H9 (cell line): ENCODE measurements around the gene FBLN2. TPM values are rescaled to one million over a fixed set of nuclear protein-coding genes. Genes with fewer than 3 reads are reported as not detected.
A peak's percentile ranks its signal among the peaks of the same experiment; 100 is the strongest.

Experiments used
- DNase-seq: peaks from one replicate; pipeline ENCODE4 v3.0.0-alpha.2; 2017
- H2AFZ ChIP-seq: one replicate; pipeline ENCODE4 v1.6.1; 2013; ENCODE audit warnings: mild to moderate bottlenecking, low read length, control low read depth, moderate library complexity
- H2AK5ac ChIP-seq: 2 replicates; pipeline ENCODE4 v1.6.1; 2013; ENCODE audit warnings: low read length, control low read depth, mixed read lengths; ENCODE audit not compliant: insufficient read length
- H2BK120ac ChIP-seq: one replicate; pipeline ENCODE4 v1.6.1; 2013; ENCODE audit warnings: low read depth, mild to moderate bottlenecking, low read length, control low read depth, inconsistent platforms; ENCODE audit not compliant: poor library complexity, severe bottlenecking
- H2BK12ac ChIP-seq: 2 replicates; pipeline ENCODE4 v1.6.1; 2013; ENCODE audit warnings: low read length, control low read depth, mixed read lengths, low read depth; ENCODE audit not compliant: insufficient read length
- H2BK15ac ChIP-seq: 2 replicates; pipeline ENCODE4 v1.6.1; 2013; ENCODE audit warnings: low read depth, low read length, control low read depth
- H2BK20ac ChIP-seq: one replicate; pipeline ENCODE4 v1.6.1; 2013; ENCODE audit warnings: low read depth, mild to moderate bottlenecking, low read length, control low read depth, inconsistent platforms; ENCODE audit not compliant: poor library complexity, severe bottlenecking
- H2BK5ac ChIP-seq: 2 replicates; pipeline ENCODE4 v1.6.1; 2013; ENCODE audit warnings: low read length, control low read depth, mixed read lengths; ENCODE audit not compliant: insufficient read length
- H3K14ac ChIP-seq: 2 replicates; pipeline ENCODE4 v1.6.1; 2013; ENCODE audit warnings: low read length, control low read depth; ENCODE audit not compliant: insufficient read depth
- H3K18ac ChIP-seq: 2 replicates; pipeline ENCODE4 v1.6.1; 2013; ENCODE audit warnings: low read depth, mild to moderate bottlenecking, mixed read lengths, low read length, control low read depth; ENCODE audit not compliant: insufficient read length
- H3K23ac ChIP-seq: 2 replicates; pipeline ENCODE4 v1.6.1; 2013; ENCODE audit warnings: low read length, control low read depth, mixed read lengths, low read depth; ENCODE audit not compliant: insufficient read length
- H3K23me2 ChIP-seq: 2 replicates; pipeline ENCODE4 v1.6.1; 2013; ENCODE audit warnings: low read depth, mild to moderate bottlenecking, mixed read lengths, low read length, control low read depth; ENCODE audit not compliant: insufficient read length, poor library complexity, severe bottlenecking
- H3K27ac ChIP-seq: 2 replicates; pipeline ENCODE4 v1.5.1; 2013; ENCODE audit warnings: low read length, control low read depth, mixed read lengths, low read depth; ENCODE audit not compliant: insufficient read length
- H3K27me3 ChIP-seq: 2 replicates; pipeline ENCODE4 v1.6.1; 2013; ENCODE audit warnings: low read length, control low read depth, inconsistent platforms; ENCODE audit not compliant: insufficient read depth
- H3K4ac ChIP-seq: 2 replicates; pipeline ENCODE4 v1.6.1; 2013; ENCODE audit warnings: low read depth, mild to moderate bottlenecking, control low read depth, inconsistent platforms, low read length, moderate library complexity
- H3K4me1 ChIP-seq: 2 replicates; pipeline ENCODE4 v1.6.1; 2013; ENCODE audit warnings: low read length, control low read depth, inconsistent platforms; ENCODE audit not compliant: insufficient read depth
- H3K4me2 ChIP-seq: 2 replicates; pipeline ENCODE4 v1.6.1; 2013; ENCODE audit warnings: low read length, control low read depth, mixed read lengths; ENCODE audit not compliant: insufficient read length, insufficient read depth
- H3K56ac ChIP-seq: 2 replicates; pipeline ENCODE4 v1.6.1; 2013; ENCODE audit warnings: low read depth, mild to moderate bottlenecking, mixed read lengths, low read length, control low read depth; ENCODE audit not compliant: insufficient read length
- H3K79me1 ChIP-seq: 2 replicates; pipeline ENCODE4 v1.6.1; 2013; ENCODE audit warnings: low read depth, mild to moderate bottlenecking, moderate library complexity, low read length, control low read depth, inconsistent platforms; ENCODE audit not compliant: insufficient read depth, poor library complexity, severe bottlenecking
- H3K79me2 ChIP-seq: 2 replicates; pipeline ENCODE4 v1.6.1; 2013; ENCODE audit warnings: low read length, control low read depth, inconsistent platforms; ENCODE audit not compliant: insufficient read depth
- H3K9ac ChIP-seq: 2 replicates; pipeline ENCODE4 v1.6.1; 2013; ENCODE audit warnings: low read length, control low read depth, mixed read lengths; ENCODE audit not compliant: insufficient read length; ENCODE audit errors: extremely low read depth
- H3K9me3 ChIP-seq: one replicate; pipeline ENCODE4 v1.6.1; 2013; ENCODE audit warnings: low read depth, low read length, inconsistent platforms; ENCODE audit not compliant: control insufficient read depth
- H3T11ph ChIP-seq: one replicate; pipeline ENCODE4 v1.6.1; 2013; ENCODE audit warnings: mild to moderate bottlenecking, low read length, control low read depth, inconsistent platforms
- H4K20me1 ChIP-seq: one replicate; pipeline ENCODE4 v1.6.1; 2013; ENCODE audit not compliant: control insufficient read depth, insufficient read length, insufficient read depth
- H4K5ac ChIP-seq: 2 replicates; pipeline ENCODE4 v1.6.1; 2013; ENCODE audit warnings: low read depth, mild to moderate bottlenecking, mixed read lengths, low read length, control low read depth; ENCODE audit not compliant: insufficient read length
- H4K8ac ChIP-seq: replicated peaks from 2 replicates; pipeline ENCODE4 v1.6.1; 2013; ENCODE audit warnings: low read length, control low read depth, mixed read lengths, low read depth; ENCODE audit not compliant: insufficient read length
- H4K91ac ChIP-seq: 2 replicates; pipeline ENCODE4 v1.6.1; 2013; ENCODE audit warnings: low read depth, mild to moderate bottlenecking, moderate library complexity, mixed read lengths, low read length, control low read depth; ENCODE audit not compliant: insufficient read length
- H3K27ac Mint-ChIP-seq, 3 experiments: 2 replicates in 2 of 3; 3 replicates in 1 of 3; pipeline ENCODE4 v1.8.0; 2020 to 2021; ENCODE audit warnings: mixed read lengths in 3 of 3, mild to moderate bottlenecking in 1 of 3, moderate library complexity in 1 of 3
- H3K27me3 Mint-ChIP-seq: 2 replicates; pipeline ENCODE4 v1.8.0; 2021; ENCODE audit warnings: low read depth, mild to moderate bottlenecking, moderate library complexity, mixed read lengths
- H3K36me3 Mint-ChIP-seq, 3 experiments: 2 replicates in 2 of 3; 3 replicates in 1 of 3; pipeline ENCODE4 v1.8.0; 2020 to 2021; ENCODE audit warnings: low read depth in 3 of 3, mixed read lengths in 3 of 3; ENCODE audit not compliant: insufficient read depth in 1 of 3
- H3K4me1 Mint-ChIP-seq, 2 experiments: 2 replicates each; pipeline ENCODE4 v1.8.0; 2020; ENCODE audit warnings: mixed read lengths in 2 of 2
- H3K4me3 Mint-ChIP-seq, 2 experiments: 2 replicates in 1 of 2; 3 replicates in 1 of 2; pipeline ENCODE4 v1.8.0; 2020 to 2021; ENCODE audit warnings: mild to moderate bottlenecking in 2 of 2, mixed read lengths in 2 of 2, moderate library complexity in 1 of 2
- H3K9me3 Mint-ChIP-seq, 2 experiments: 2 replicates in 1 of 2; 3 replicates in 1 of 2; pipeline ENCODE4 v1.8.0; 2020; ENCODE audit warnings: mild to moderate bottlenecking in 2 of 2, mixed read lengths in 2 of 2, moderate library complexity in 1 of 2
- CTCF ChIP-seq: fragments of 200-600 bp; sonication (generic); conservative IDR thresholded peaks from 3 replicates; pipeline ENCODE4 v1.8.0; 2021; ENCODE audit warnings: antibody characterized with exemption, mild to moderate bottlenecking
- WGBS: extraction: QIAGEN DNeasy Blood & Tissue Kit; methylation state at CpG from one replicate; pipeline ENCODE4 v1.1.7; 2013; ENCODE audit warnings: missing lambda C conversion rate, low lambda C conversion rate, mixed read lengths; ENCODE audit not compliant: insufficient read length; ENCODE audit errors: extremely low coverage; 5-methylcytosine and 5-hydroxymethylcytosine counted together
- total RNA-seq: library from RNA; stranded (reverse); gene quantifications from 2 replicates; pipeline ENCODE4 v1.2.1, GENCODE V29; 2021

The FBLN2 gene
- total RNA-seq, 1 experiment from 2014 or later, result 11.8 TPM

- H3K36me3 Mint-ChIP-seq, result no peaks in the 10 kb centered on the region
- Histone ChIP-seq H3K23me2 (no peaks in the 10 kb centered on the region), H4K91ac (no peak overlapping the region), H2BK20ac (no peak overlapping the region), H3K9me3 (no peaks in the 10 kb centered on the region), H2BK5ac (no peak overlapping the region), H3K79me1 (no peaks in the 10 kb centered on the region), H3K23ac (no peak overlapping the region), H3T11ph (no peak overlapping the region), H3K27ac (no peak overlapping the region), H2BK15ac (no peak overlapping the region), H2BK120ac (no peak overlapping the region), H4K5ac (no peak overlapping the region), H3K14ac (no peak overlapping the region; the same call in 1 of the 2 replicates), H3K4me2 (no peak overlapping the region), H3K9ac (no peak overlapping the region), H2BK12ac (no peak overlapping the region), H3K4ac (no peak overlapping the region), H3K27me3 (no peaks in the 10 kb centered on the region), H3K4me1 (peaks cover 5% of the 10 kb centered on the region; the same call in 1 of the 2 replicates), H3K79me2 (no peaks in the 10 kb centered on the region), H4K20me1 (no peaks in the 10 kb centered on the region), H3K18ac (no peak overlapping the region), H2AFZ (no peak overlapping the region), H3K56ac (no peak overlapping the region), H2AK5ac (no peak overlapping the region), H4K8ac (no peak overlapping the region)
- H3K4me3 Mint-ChIP-seq, result no peak overlapping the region; a peak in 1 of 5 replicates
- H3K27ac Mint-ChIP-seq, result peak overlapping the region in 1 of 3 experiments; percentile 87; a peak in 3 of 7 replicates
- H3K9me3 Mint-ChIP-seq, result no peaks in the 10 kb centered on the region
- no peak for TF ChIP-seq CTCF
- peaks cover 20 to 21% of the 10 kb centered on the region in 2 experiments for H3K4me1 Mint-ChIP-seq
- H3K27me3 Mint-ChIP-seq, result no peaks in the 10 kb centered on the region; the same call in 1 of the 2 replicates
- WGBS, result no CpG with 5 or more reads among the region's 18 CpGs
- DNase-seq, result no peak
Observed at GRCh38 chr3:13574798-13575451, 26.0 kb downstream of the FBLN2 start.
